ENCODE results near the gene FSTL4.

GRCh38 chr5:133222979-133223378 is 389.4 kb downstream of the FSTL4 start:
- TF ChIP-seq CTCF (IDR thresholded peaks at IDR 0.05) (no peak), POLR2A (IDR thresholded peaks at IDR 0.05; ENCODE audit: low read depth) (no peak), EP300 (IDR thresholded peaks at IDR 0.05) (no peak), POLR2AphosphoS5 (IDR thresholded peaks at IDR 0.05) (no peak)
